ENCODE results near the gene FAM89B.

DNA sequence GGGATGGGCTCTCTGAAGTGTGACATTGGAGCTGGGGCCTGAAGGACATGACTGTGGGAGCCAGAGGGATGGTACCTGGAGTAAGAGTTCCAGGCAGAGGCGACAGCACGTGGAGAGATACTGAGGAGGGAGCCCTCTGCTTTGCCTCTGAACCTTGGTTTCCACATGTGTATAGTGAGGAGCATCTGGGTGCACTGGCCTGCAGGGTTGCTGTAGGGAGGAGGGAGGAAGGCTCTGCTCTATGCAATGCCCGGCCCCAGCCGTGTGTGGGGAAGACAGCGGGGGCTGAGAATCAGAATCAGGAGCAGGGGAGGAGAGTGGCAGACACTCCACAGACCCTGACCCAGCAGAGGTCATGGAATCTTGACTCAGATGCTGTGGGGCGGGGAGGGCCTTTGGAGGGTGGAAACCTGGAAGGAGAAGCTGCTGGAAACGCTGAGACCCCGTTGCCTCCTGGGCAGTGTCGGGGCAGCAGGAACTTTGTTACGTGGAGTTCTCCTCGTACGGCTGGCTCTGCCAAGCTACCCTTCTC, 43.5 kb upstream of the FAM89B start:
- TF ChIP-seq CTCF (IDR thresholded peaks at IDR 0.05) (no peak), EZH2 (IDR thresholded peaks at IDR 0.05; ENCODE audit: borderline replicate concordance, insufficient read depth, low read depth, low read length, poor library complexity, severe bottlenecking) (no peak)
